GM08714 (cell line): Measurements from ENCODE around the gene POU2F1.

ENCODE experiments used
- H3K4me3 ChIP-seq: fragments of 200-500 bp; sonication (Bioruptor generic); 2 replicates; pipeline ENCODE4 v1.5.1; 2014; ENCODE audit warnings: mild to moderate bottlenecking, low read length, inconsistent platforms
- ZNF274 ChIP-seq: IDR thresholded peaks from 2 replicates; pipeline ENCODE4 v1.6.1; 2012; ENCODE audit warnings: mild to moderate bottlenecking, low read depth, low read length

The POU2F1 gene

GRCh38 chr1:167454894-167455785 is 234.5 kb downstream of the POU2F1 start:
- peak overlapping the region; percentile 63; the same call in 1 of the 2 replicates for H3K4me3 ChIP-seq
- TF ChIP-seq ZNF274: no peak

GRCh38 chr1:167455786-167456446 is 235.2 kb downstream of the POU2F1 start:
- H3K4me3 ChIP-seq: peak overlapping the region; percentile 63; the same call in 1 of the 2 replicates
- TF ChIP-seq ZNF274: no peak

GRCh38 chr1:167456524-167456923 is 235.8 kb downstream of the POU2F1 start:
- TF ChIP-seq ZNF274: no peak

GRCh38 chr1:167456926-167457325 is 236.2 kb downstream of the POU2F1 start:
- H3K4me3 ChIP-seq: no peak overlapping the region
- TF ChIP-seq ZNF274: no peak

More at GRCh38 chr1:167456524-167456923, 235.8 kb downstream of the POU2F1 start:
- no peak overlapping the region for H3K4me3 ChIP-seq

- H3K4me3 ChIP-seq: no peak overlapping the region
- no peak for TF ChIP-seq ZNF274
These were observed 237.4 kb downstream of the POU2F1 start for GRCh38 chr1:167457936-167458584.

- TF ChIP-seq ZNF274: no peak
- H3K4me3 ChIP-seq: no peak overlapping the region
These were observed 240.2 kb downstream of the POU2F1 start for GRCh38 chr1:167460836-167461235.

GRCh38 chr1:167462341-167462740 is 241.7 kb downstream of the POU2F1 start:
- H3K4me3 ChIP-seq: no peak overlapping the region
- TF ChIP-seq ZNF274: no peak

- no peak overlapping the region for H3K4me3 ChIP-seq
- TF ChIP-seq ZNF274: no peak
These were observed 242.4 kb downstream of the POU2F1 start for GRCh38 chr1:167463080-167463479.

- H3K4me3 ChIP-seq: no peak overlapping the region
- TF ChIP-seq ZNF274: no peak
These were observed 243.3 kb downstream of the POU2F1 start for GRCh38 chr1:167463875-167464575.

- no peak overlapping the region for H3K4me3 ChIP-seq
- TF ChIP-seq ZNF274: no peak
These were observed 244.3 kb downstream of the POU2F1 start for GRCh38 chr1:167465018-167465417.

GRCh38 chr1:167465743-167466142 is 245.1 kb downstream of the POU2F1 start:
- no peak for TF ChIP-seq ZNF274
- no peak overlapping the region for H3K4me3 ChIP-seq

GRCh38 chr1:167467126-167467710 is 246.5 kb downstream of the POU2F1 start:
- no peak for TF ChIP-seq ZNF274
- no peak overlapping the region for H3K4me3 ChIP-seq

GRCh38 chr1:167467752-167468151 is 247.1 kb downstream of the POU2F1 start:
- TF ChIP-seq ZNF274: no peak
- H3K4me3 ChIP-seq: no peak overlapping the region
